SJSA1 (cell line): ENCODE data around the gene MSI2. TPM values are rescaled to one million over a fixed set of nuclear protein-coding genes. Genes with fewer than 3 reads are reported as not detected.
A peak's percentile ranks its signal among the peaks of the same experiment; 100 is the strongest.

ENCODE experiments used
- DNase-seq, 2 experiments: peaks; one replicate each; pipeline ENCODE4 v3.0.0-alpha.2; 2015 to 2020; ENCODE audit warnings: low spot score in 2 of 2, low read depth in 1 of 2
- H3K27ac ChIP-seq: fragments of 250-450 bp; sonication (Bioruptor Pico); 2 replicates; pipeline ENCODE4 v1.5.1; 2020; ENCODE audit warnings: mild to moderate bottlenecking, moderate library complexity
- H3K27me3 ChIP-seq: fragments of 250-450 bp; sonication (Bioruptor Pico); replicated peaks from 2 replicates; pipeline ENCODE4 v1.5.1; 2020; ENCODE audit warnings: mild to moderate bottlenecking, moderate library complexity
- H3K36me3 ChIP-seq: fragments of 250-450 bp; sonication (Bioruptor Pico); 2 replicates; pipeline ENCODE4 v1.5.1; 2020; ENCODE audit warnings: mild to moderate bottlenecking
- H3K4me1 ChIP-seq: fragments of 250-450 bp; sonication (Bioruptor Pico); replicated peaks from 2 replicates; pipeline ENCODE4 v1.6.1; 2021; ENCODE audit warnings: mild to moderate bottlenecking
- H3K4me3 ChIP-seq: fragments of 250-450 bp; sonication (Bioruptor Pico); 2 replicates; pipeline ENCODE4 v1.5.1; 2020; ENCODE audit warnings: mild to moderate bottlenecking
- H3K9me3 ChIP-seq: fragments of 250-450 bp; sonication (Bioruptor Pico); replicated peaks from 2 replicates; pipeline ENCODE4 v1.5.1; 2020; ENCODE audit warnings: mild to moderate bottlenecking
- total RNA-seq: library from RNA; depleted of rRNA; stranded (reverse); fragments of >200 nt; shearing (Covaris generic); gene quantifications from 2 replicates; pipeline ENCODE4 v1.2.3, GENCODE V29; 2014

The MSI2 gene
- total RNA-seq, 1 experiment from 2014 or later = 39.8 TPM

DNA sequence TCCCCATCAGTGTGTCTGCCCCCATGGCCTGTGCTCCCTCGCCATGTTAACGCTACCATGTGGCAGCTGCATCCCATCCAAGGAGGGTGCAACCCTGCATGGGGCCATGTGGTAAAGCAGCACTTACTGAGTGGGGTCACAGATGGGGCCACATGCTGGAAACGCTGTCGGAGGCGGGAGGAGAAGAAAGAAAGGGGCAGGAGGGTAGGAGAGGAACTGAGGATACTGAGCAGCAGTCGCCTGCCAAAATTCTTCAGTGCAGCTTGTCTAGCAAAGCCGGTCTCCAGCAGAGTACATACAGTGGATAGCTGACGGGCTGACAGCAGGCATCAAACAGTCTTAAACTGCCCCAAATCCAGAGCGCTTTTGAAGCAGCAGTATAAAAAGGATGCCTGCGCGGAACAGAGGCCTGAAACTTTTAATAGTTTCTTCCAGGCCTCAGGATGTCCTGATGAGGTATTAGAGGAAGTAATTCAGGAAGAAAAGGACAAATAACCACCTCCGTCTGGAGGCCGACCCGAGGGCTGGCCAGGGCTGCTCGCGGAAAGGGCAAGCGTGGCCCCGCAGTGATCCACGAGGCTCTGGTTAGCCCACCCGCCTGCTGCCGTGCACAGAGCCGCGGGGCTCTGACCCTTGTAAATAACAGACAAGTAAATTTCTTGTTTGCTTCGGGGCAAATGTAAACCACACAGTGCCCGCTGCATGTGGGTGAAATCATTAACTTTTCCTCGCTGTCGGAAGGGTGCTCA, 339.8 kb downstream of the MSI2 start:
- H3K9me3 ChIP-seq = 0 out of 2 replicates have a peak, but pooled peaks cover 10% of the 10 kb centered on the region
- no peaks in the 10 kb centered on the region for H3K27me3 ChIP-seq
- no peak overlapping the region for H3K4me3 ChIP-seq
- no peak overlapping the region for H3K27ac ChIP-seq
- no peak for DNase-seq
- peaks cover 1% of the 10 kb centered on the region; the same call in 1 of the 2 replicates for H3K36me3 ChIP-seq
- H3K4me1 ChIP-seq = peaks cover 4% of the 10 kb centered on the region

DNA sequence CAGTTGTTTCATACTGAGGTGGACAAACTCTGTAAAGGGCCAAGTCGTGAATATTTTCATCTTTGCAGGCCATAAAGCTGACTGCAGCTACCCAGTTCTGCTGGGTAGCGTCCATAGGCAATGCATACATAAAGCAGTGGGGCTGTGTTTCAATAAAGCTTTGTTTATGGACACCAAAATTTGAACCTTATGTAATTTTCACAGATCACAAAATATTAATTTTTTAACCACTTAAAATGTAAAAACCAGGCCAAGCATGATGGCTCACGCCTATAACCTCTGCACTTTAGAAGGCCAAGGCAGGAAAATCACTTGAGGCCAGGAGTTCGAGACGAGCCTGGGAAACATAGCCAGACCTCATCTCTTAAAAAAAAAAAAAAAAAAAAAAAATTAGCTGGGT, 340.8 kb downstream of the MSI2 start:
- no peak overlapping the region for H3K27ac ChIP-seq
- no peak overlapping the region for H3K4me3 ChIP-seq
- 0 out of 2 replicates have a peak, but pooled peaks cover 10% of the 10 kb centered on the region for H3K9me3 ChIP-seq
- H3K27me3 ChIP-seq = no peaks in the 10 kb centered on the region
- peaks cover 6% of the 10 kb centered on the region; the same call in 1 of the 2 replicates for H3K36me3 ChIP-seq
- H3K4me1 ChIP-seq = peaks cover 4% of the 10 kb centered on the region
- DNase-seq = no peak

DNA sequence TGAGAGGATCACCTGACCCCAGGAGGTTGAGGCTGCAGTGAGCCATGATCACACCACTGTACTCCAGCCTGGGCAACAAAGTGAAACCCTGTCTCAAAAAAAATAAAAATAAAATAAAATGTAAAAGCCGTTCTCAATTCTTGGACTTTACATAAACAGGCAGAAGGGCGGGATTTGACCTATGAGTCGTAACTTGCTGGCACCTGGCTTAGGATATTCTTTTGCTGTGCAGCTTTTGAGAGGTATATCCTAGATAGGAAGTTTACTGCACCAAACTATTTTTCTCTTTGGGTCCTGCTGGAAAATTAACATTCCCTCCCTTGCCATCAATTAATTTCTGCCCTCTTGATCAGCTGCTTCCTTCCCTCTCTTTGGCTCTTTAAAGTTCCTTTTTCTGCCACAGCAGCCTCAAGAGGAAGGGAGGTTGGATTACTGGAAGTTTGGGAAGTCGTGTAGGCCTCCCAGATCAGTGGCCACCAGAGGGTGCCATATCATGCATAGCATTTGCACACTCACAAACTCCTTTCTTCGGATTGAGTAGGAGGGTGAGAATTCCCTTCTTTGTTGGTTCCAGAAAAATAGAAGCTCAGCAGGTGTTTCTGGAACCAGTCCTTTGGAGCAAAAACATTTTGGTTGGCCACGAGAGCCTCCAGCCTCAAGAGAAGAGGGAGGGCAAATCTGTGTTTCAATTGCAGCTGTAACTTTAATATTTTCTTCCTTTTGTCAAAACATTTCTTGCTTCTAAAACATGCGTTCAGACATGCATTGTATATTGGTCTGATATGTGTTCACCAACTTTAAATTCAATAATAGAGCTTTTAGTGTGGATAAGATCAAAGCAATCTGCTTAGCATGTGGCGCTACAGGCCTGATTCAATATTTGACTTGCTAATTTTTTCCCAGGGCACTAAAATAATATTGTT, 341.5 kb downstream of the MSI2 start:
- H3K27me3 ChIP-seq = no peaks in the 10 kb centered on the region
- DNase-seq = peak; percentile 82
- peaks cover 4% of the 10 kb centered on the region for H3K4me1 ChIP-seq
- H3K27ac ChIP-seq = no peak overlapping the region
- H3K4me3 ChIP-seq = no peak overlapping the region
- 0 out of 2 replicates have a peak, but pooled peaks cover 10% of the 10 kb centered on the region for H3K9me3 ChIP-seq
- peaks cover 6% of the 10 kb centered on the region; the same call in 1 of the 2 replicates for H3K36me3 ChIP-seq

DNA sequence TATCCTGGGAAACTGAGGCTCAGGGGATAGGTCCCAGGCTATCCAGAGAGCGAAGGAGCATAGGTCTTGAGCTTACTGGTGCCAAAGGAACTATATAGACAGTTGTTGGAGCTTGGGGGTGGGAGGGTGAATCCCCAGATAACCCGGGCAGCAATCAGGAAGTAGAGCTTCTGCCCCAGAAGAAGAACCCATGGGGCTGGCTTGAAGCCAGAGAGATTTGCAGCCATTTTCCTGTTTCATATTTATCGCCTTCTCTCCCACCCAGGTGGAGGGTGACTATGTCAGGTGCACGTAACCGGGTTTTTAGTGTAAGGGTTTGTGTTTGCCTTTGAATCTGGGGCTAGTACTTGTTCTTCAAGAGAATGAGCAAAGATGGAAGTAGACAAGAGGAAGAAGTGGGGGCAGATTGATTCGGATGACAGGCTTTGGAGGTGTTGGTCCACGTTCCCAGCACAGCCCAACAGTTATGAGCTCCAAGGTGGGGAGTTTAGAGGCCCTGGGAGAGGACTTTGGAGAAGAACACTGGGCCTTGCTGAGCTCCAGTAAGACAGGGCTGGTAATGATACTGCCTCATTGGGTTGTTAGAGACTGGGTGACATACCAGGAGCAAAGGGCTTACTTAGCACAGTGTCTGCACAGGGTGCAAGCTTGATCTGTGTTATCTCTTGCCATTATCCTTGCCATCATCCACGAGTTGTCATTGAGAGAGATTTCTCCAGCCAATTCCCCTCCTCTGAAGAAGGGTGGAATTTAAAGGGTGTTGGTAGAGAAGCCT, 343.1 kb downstream of the MSI2 start:
- H3K27me3 ChIP-seq = no peaks in the 10 kb centered on the region
- H3K27ac ChIP-seq = no peak overlapping the region
- DNase-seq = no peak
- H3K4me3 ChIP-seq = no peak overlapping the region
- peaks cover 6% of the 10 kb centered on the region; the same call in 1 of the 2 replicates for H3K36me3 ChIP-seq
- H3K9me3 ChIP-seq = 0 out of 2 replicates have a peak, but pooled peaks cover 10% of the 10 kb centered on the region
- peaks cover 5% of the 10 kb centered on the region for H3K4me1 ChIP-seq

- Histone ChIP-seq H3K4me3 (no peak overlapping the region), H3K27me3 (no peaks in the 10 kb centered on the region), H3K27ac (no peak overlapping the region), H3K4me1 (peaks cover 11% of the 10 kb centered on the region), H3K9me3 (0 out of 2 replicates have a peak, but pooled peaks cover 5% of the 10 kb centered on the region), H3K36me3 (peaks cover 6% of the 10 kb centered on the region; the same call in 1 of the 2 replicates)
- no peak for DNase-seq
Observed at GRCh38 chr17:57600074-57600473, 343.8 kb downstream of the MSI2 start.

- no peak for DNase-seq
- Histone ChIP-seq H3K4me1 (peaks cover 16% of the 10 kb centered on the region), H3K27ac (no peak overlapping the region), H3K36me3 (peaks cover 6% of the 10 kb centered on the region; the same call in 1 of the 2 replicates), H3K4me3 (no peak overlapping the region), H3K9me3 (no peaks in the 10 kb centered on the region), H3K27me3 (no peaks in the 10 kb centered on the region)
Observed at GRCh38 chr17:57601143-57601735, 344.9 kb downstream of the MSI2 start.

GRCh38 chr17:57602896-57603295, 346.6 kb downstream of the MSI2 start:
- Histone ChIP-seq H3K4me1 (peaks cover 12% of the 10 kb centered on the region), H3K27me3 (no peaks in the 10 kb centered on the region), H3K27ac (no peak overlapping the region), H3K4me3 (no peak overlapping the region), H3K36me3 (peaks cover 6% of the 10 kb centered on the region; the same call in 1 of the 2 replicates), H3K9me3 (no peaks in the 10 kb centered on the region)
- no peak for DNase-seq

DNA sequence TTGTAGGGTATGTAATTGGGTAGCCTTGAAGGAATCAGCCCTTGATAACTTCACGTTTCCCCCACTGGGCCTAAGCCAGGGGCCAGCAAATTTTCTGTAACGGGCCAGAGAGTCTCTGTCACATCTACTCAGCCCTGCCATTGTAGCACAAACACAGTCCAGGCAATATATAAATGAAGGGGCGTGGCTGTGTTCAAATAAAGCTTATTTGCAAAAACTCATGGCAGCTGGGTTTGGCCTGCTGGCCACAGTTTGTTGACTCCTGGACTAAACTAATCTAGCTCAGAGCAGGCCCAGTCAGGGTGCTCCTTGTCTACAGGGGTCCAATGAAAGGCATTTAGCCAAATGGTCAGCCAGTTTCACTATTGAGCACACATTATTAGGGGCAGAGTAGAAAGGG, 347.2 kb downstream of the MSI2 start:
- H3K27ac ChIP-seq = no peak overlapping the region
- no peaks in the 10 kb centered on the region for H3K27me3 ChIP-seq
- no peak for DNase-seq
- H3K4me1 ChIP-seq = peaks cover 12% of the 10 kb centered on the region
- no peak overlapping the region for H3K4me3 ChIP-seq
- peaks cover 6% of the 10 kb centered on the region; the same call in 1 of the 2 replicates for H3K36me3 ChIP-seq
- H3K9me3 ChIP-seq = no peaks in the 10 kb centered on the region

- Histone ChIP-seq H3K27ac (no peak overlapping the region), H3K27me3 (no peaks in the 10 kb centered on the region), H3K4me1 (peaks cover 12% of the 10 kb centered on the region), H3K4me3 (no peak overlapping the region), H3K36me3 (peaks cover 6% of the 10 kb centered on the region; the same call in 1 of the 2 replicates), H3K9me3 (no peaks in the 10 kb centered on the region)
- DNase-seq = no peak
Observed at GRCh38 chr17:57603978-57604377, 347.7 kb downstream of the MSI2 start.

GRCh38 chr17:57604771-57605674, 348.7 kb downstream of the MSI2 start:
- H3K4me1 ChIP-seq = peaks cover 12% of the 10 kb centered on the region
- peak in 1 of 2 experiments; percentile 41 for DNase-seq
- H3K27me3 ChIP-seq = no peaks in the 10 kb centered on the region
- no peaks in the 10 kb centered on the region for H3K9me3 ChIP-seq
- H3K27ac ChIP-seq = no peak overlapping the region
- no peak overlapping the region for H3K4me3 ChIP-seq
- H3K36me3 ChIP-seq = peaks cover 6% of the 10 kb centered on the region; the same call in 1 of the 2 replicates

DNA sequence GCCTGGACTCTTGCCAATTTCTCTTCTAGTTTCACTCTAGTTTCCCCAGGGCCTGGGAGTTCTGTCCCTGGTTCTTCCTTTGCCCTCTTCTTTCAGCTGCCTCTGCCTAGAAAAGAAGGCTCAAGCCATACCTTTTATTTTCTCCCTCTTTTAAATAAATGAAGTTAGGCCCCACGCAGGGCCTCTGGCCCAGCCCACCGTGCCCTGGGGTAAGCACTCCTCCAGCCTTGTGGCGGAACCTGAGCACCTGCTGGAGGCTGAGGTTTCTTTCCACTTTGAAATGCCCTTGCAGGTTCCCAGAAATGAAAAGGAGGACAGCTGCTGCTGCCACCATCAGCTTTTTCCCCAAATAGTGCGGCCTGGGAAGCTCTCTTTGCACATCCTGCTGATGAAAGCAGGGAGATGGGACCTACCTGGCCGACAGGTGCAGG, 349.4 kb downstream of the MSI2 start:
- no peak overlapping the region for H3K4me3 ChIP-seq
- peaks cover 6% of the 10 kb centered on the region; the same call in 1 of the 2 replicates for H3K36me3 ChIP-seq
- H3K9me3 ChIP-seq = no peaks in the 10 kb centered on the region
- H3K4me1 ChIP-seq = peaks cover 12% of the 10 kb centered on the region
- no peak overlapping the region for H3K27ac ChIP-seq
- DNase-seq = no peak
- no peaks in the 10 kb centered on the region for H3K27me3 ChIP-seq
